Esophagus muscularis mucosa (tissue), 4 donors: Measurements from ENCODE around the gene REPS1. TPM values are rescaled to one million over a fixed set of nuclear protein-coding genes. Genes with fewer than 3 reads are reported as not detected.

Experiments used
- DNase-seq: peaks from one replicate; pipeline ENCODE4 v3.0.0-alpha.2; 2017; ENCODE audit errors: extremely low spot score
- H3K27ac ChIP-seq, 4 donors: fragments of 200-600 bp; sonication (generic); replicated peaks in 1 of 4; 1 replicate in 3 of 4; 2 replicates in 1 of 4; pipeline ENCODE4 v1.5.1; 2016 to 2019; ENCODE audit warnings: mild to moderate bottlenecking in 1 of 4
- H3K27me3 ChIP-seq, 4 donors: fragments of 200-600 bp; sonication (generic); one replicate each; pipeline versions ENCODE4 v1.5.1 to v1.6.0; 2016 to 2019
- H3K36me3 ChIP-seq, 4 donors: fragments of 200-600 bp; sonication (generic); one replicate each; pipeline ENCODE4 v1.5.1; 2016 to 2019
- H3K4me1 ChIP-seq, 4 donors: fragments of 200-600 bp; sonication (generic); one replicate each; pipeline ENCODE4 v1.5.1; 2016 to 2019
- H3K4me3 ChIP-seq, 4 donors: fragments of 200-600 bp; sonication (generic); 1 replicate in 2 of 4; 2 replicates in 2 of 4; pipeline ENCODE4 v1.5.1; 2016 to 2019; ENCODE audit warnings: mild to moderate bottlenecking in 4 of 4, moderate library complexity in 1 of 4
- H3K9me3 ChIP-seq, 4 donors: fragments of 200-600 bp; sonication (generic); 1 replicate in 3 of 4; 2 replicates in 1 of 4; pipeline ENCODE4 v1.5.1; 2016 to 2019
- EP300 ChIP-seq: sonication (generic); formaldehyde crosslinking; IDR thresholded peaks from one replicate; pipeline ENCODE4 v1.6.1; 2017; ENCODE audit warnings: antibody characterized with exemption
- POLR2A ChIP-seq: fragments of 450-650 bp; IDR thresholded peaks from one replicate; pipeline ENCODE4 v1.6.1; 2017; ENCODE audit warnings: antibody characterized with exemption, moderate library complexity, mild to moderate bottlenecking, low read depth
- POLR2AphosphoS5 ChIP-seq, 2 donors: sonication (generic); formaldehyde crosslinking; IDR thresholded peaks; one replicate each; pipeline ENCODE4 v1.6.1; 2017; ENCODE audit warnings: antibody characterized with exemption in 2 of 2
- WGBS: methylation state at CpG from one replicate; pipeline ENCODE4 v1.1.5; 2018; 5-methylcytosine and 5-hydroxymethylcytosine counted together
- intact Hi-C: fragments of 100-400 bp; cut with DNase I; formaldehyde crosslinking; loops from one replicate; pipeline ENCODE4 v1.15.1; 2023
- total RNA-seq, 4 donors: library from RNA; depleted of rRNA; stranded (reverse); fragments of >200 nt; gene quantifications; one replicate each; pipeline versions ENCODE4 v1.1.0 to v1.2.1, GENCODE V29; 2016
- TF ChIP-seq, protein P1 (sequence below), 3 experiments: fragments of 200-600 bp in 2 of 3; fragments of 450-650 bp in 1 of 3; sonication (generic) in 2 of 3; IDR thresholded peaks; one replicate each; pipeline ENCODE4 v1.5.1; 2017 to 2019; ENCODE audit warnings: antibody characterized with exemption in 3 of 3, mild to moderate bottlenecking in 2 of 3, moderate library complexity in 1 of 3

The REPS1 gene
- total RNA-seq, 4 donors from 2014 or later: 23.4 to 43.2 (median 30.1) TPM

DNA sequence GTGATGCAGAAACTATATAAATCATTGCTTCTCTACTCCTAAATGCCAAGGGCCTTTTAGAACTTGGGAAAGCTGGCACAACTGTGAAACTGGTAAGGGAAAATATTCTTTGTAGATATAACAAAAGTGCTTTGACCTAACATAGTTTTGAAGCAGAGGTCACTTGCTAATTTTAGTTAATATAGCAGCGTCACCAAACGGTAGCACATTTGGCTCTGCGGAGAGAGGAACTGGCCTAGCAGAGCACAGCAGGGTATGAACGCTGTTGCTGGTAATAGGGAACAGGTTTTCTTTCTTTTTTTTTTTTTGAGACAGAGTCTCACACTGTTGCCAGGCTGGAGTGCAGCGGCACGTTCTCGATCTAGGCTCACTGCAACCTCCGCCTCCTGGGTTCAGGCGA is 124.7 kb downstream of the REPS1 start:
- H3K4me1 ChIP-seq: peaks cover 10 to 38% (median 32%) of the 10 kb centered on the region in 4 donors
- no peaks in the 10 kb centered on the region for H3K36me3 ChIP-seq
- peak overlapping the region; percentile 63 to 74 (median 67) for H3K27ac ChIP-seq
- H3K9me3 ChIP-seq: no peaks in the 10 kb centered on the region
- no peaks in the 10 kb centered on the region for H3K27me3 ChIP-seq
- intact Hi-C loops: no loop called here
- WGBS: 60% methylated on average over 9 of the region's 9 CpGs
- DNase-seq: no peak
- TF ChIP-seq POLR2AphosphoS5 (IDR thresholded peaks at IDR 0.05): peak in 1 of 2 donors; percentile 35
- no peak for TF ChIP-seq POLR2A
- no peak overlapping the region for H3K4me3 ChIP-seq

- H3K27me3 ChIP-seq: no peaks in the 10 kb centered on the region
- no peak for DNase-seq
- H3K27ac ChIP-seq: peak overlapping the region in 2 of 4 donors; percentile 67
- TF ChIP-seq, protein P1, sequence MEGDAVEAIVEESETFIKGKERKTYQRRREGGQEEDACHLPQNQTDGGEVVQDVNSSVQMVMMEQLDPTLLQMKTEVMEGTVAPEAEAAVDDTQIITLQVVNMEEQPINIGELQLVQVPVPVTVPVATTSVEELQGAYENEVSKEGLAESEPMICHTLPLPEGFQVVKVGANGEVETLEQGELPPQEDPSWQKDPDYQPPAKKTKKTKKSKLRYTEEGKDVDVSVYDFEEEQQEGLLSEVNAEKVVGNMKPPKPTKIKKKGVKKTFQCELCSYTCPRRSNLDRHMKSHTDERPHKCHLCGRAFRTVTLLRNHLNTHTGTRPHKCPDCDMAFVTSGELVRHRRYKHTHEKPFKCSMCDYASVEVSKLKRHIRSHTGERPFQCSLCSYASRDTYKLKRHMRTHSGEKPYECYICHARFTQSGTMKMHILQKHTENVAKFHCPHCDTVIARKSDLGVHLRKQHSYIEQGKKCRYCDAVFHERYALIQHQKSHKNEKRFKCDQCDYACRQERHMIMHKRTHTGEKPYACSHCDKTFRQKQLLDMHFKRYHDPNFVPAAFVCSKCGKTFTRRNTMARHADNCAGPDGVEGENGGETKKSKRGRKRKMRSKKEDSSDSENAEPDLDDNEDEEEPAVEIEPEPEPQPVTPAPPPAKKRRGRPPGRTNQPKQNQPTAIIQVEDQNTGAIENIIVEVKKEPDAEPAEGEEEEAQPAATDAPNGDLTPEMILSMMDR (IDR thresholded peaks at IDR 0.05): no peak
- TF ChIP-seq POLR2AphosphoS5 (IDR thresholded peaks at IDR 0.05): no peak
- no peak for TF ChIP-seq EP300
- TF ChIP-seq POLR2A: no peak
- no peak overlapping the region for H3K4me3 ChIP-seq
- H3K4me1 ChIP-seq: peaks cover 5 to 30% (median 24%) of the 10 kb centered on the region in 4 donors
- intact Hi-C loops: no loop called here
- H3K36me3 ChIP-seq: no peaks in the 10 kb centered on the region
- 85% methylated on average over 8 of the region's 8 CpGs for WGBS
- no peaks in the 10 kb centered on the region for H3K9me3 ChIP-seq
Observed at GRCh38 chr6:138862456-138862855, 125.6 kb downstream of the REPS1 start.

DNA sequence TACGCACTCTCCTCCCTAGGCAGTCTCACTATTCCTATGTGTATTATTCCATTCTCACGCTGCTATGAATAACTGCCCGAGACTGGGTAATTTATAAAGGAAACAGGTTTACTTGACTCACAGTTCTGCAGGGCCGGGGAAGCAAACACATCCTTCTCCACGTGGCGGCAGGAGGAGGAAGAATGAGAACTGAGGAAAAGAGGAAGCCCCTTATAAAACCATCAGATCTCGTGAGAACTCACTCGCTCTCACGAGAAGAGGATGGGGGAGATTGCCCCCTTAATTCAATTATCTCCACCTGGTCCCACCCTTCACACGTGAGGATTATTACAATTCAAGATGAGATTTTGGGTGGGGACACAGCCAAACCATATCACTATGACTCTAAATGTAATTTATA is 130.3 kb downstream of the REPS1 start:
- Histone ChIP-seq H3K9me3 (no peaks in the 10 kb centered on the region), H3K4me3 (no peak overlapping the region), H3K27me3 (no peaks in the 10 kb centered on the region), H3K36me3 (no peaks in the 10 kb centered on the region), H3K4me1 (peaks cover 0 to 3% (median 1%) of the 10 kb centered on the region in 4 donors), H3K27ac (no peak overlapping the region)
- no peak for DNase-seq
- intact Hi-C loops: no loop called here
- 65% methylated on average over 10 of the region's 10 CpGs for WGBS
- no peak for TF ChIP-seq EP300
- TF ChIP-seq POLR2A: no peak
- TF ChIP-seq, protein P1 (IDR thresholded peaks at IDR 0.05): no peak
- no peak for TF ChIP-seq POLR2AphosphoS5 (IDR thresholded peaks at IDR 0.05)

GRCh38 chr6:138856654-138857053 is 131.4 kb downstream of the REPS1 start:
- intact Hi-C loops: no loop called here
- TF ChIP-seq POLR2AphosphoS5 (IDR thresholded peaks at IDR 0.05) (no peak), EP300 (no peak), POLR2A (no peak)
- TF ChIP-seq, protein P1 (IDR thresholded peaks at IDR 0.05): no peak

More at GRCh38 chr6:138856654-138857053, 131.4 kb downstream of the REPS1 start:
- H3K4me3 ChIP-seq: no peak overlapping the region
- 69% methylated on average over 6 of the region's 6 CpGs for WGBS
- H3K27ac ChIP-seq: no peak overlapping the region
- no peaks in the 10 kb centered on the region for H3K36me3 ChIP-seq
- no peaks in the 10 kb centered on the region for H3K4me1 ChIP-seq
- DNase-seq: no peak
- H3K27me3 ChIP-seq: no peaks in the 10 kb centered on the region
- H3K9me3 ChIP-seq: no peaks in the 10 kb centered on the region

Other genes with a start within 250 kb of the REPS1 start
- gene CCDC28A, start 214.5 kb downstream of the REPS1 start, total RNA-seq: 10 to 100 TPM; 18.3 to 26.0 (median 22.1) TPM
- under 1 TPM; 0.17 to 0.42 (median 0.21) TPM for gene ECT2L, start 192.2 kb downstream of the REPS1 start, total RNA-seq
- 10 to 100 TPM in 1 of 4 donors, 1 to 10 TPM in 3; 4.6 to 10.1 (median 7.1) TPM for gene ABRACL, start 40.5 kb upstream of the REPS1 start, total RNA-seq
- gene HECA, start 146.8 kb upstream of the REPS1 start, total RNA-seq: 10 to 100 TPM; 43.2 to 68.4 (median 52.4) TPM